HG03135 (cell line): ENCODE results near the gene RBMS3.
"Not testable (repeated sequence)": the region's sequence is repeated elsewhere in the genome, so short reads cannot be mapped to it uniquely, and the experiment has no call there.

Experiments used
- ATAC-seq: cut with Tn5 transposase; IDR thresholded peaks from one replicate; pipeline ENCODE4 v1.9.1; 2021; ENCODE audit warnings: mild to moderate bottlenecking, moderate library complexity; ENCODE audit not compliant: unreplicated experiment

RBMS3 gene

GRCh38 chr3:29515451-29515850, 234.6 kb downstream of the RBMS3 start:
- no peak for ATAC-seq

- no peak for ATAC-seq
These were observed 235.3 kb downstream of the RBMS3 start for GRCh38 chr3:29516164-29516563.

- no peak for ATAC-seq
These were observed 239.9 kb downstream of the RBMS3 start for GRCh38 chr3:29520764-29521163.

- ATAC-seq, result no peak
These were observed 240.4 kb downstream of the RBMS3 start for GRCh38 chr3:29521293-29521692.

GRCh38 chr3:29521751-29522150, 240.9 kb downstream of the RBMS3 start:
- no peak for ATAC-seq

- not testable (repeated sequence) for ATAC-seq
These were observed 243.6 kb downstream of the RBMS3 start for GRCh38 chr3:29524433-29524832.

GRCh38 chr3:29525254-29525881, 244.5 kb downstream of the RBMS3 start:
- no peak for ATAC-seq

- ATAC-seq, result no peak
These were observed 246.4 kb downstream of the RBMS3 start for GRCh38 chr3:29527246-29527645.

- no peak for ATAC-seq
These were observed 250.8 kb downstream of the RBMS3 start for GRCh38 chr3:29531644-29532043.

- ATAC-seq, result no peak
These were observed 251.6 kb downstream of the RBMS3 start for GRCh38 chr3:29532473-29532872.

GRCh38 chr3:29534006-29534405, 253.1 kb downstream of the RBMS3 start:
- no peak for ATAC-seq

- ATAC-seq, result no peak
These were observed 255.3 kb downstream of the RBMS3 start for GRCh38 chr3:29536016-29536758.

GRCh38 chr3:29537889-29538609, 257.2 kb downstream of the RBMS3 start:
- no peak for ATAC-seq

- ATAC-seq, result no peak
These were observed 257.7 kb downstream of the RBMS3 start for GRCh38 chr3:29538610-29538958.

GRCh38 chr3:29540544-29540943, 259.7 kb downstream of the RBMS3 start:
- ATAC-seq, result no peak

GRCh38 chr3:29544701-29545363, 264.0 kb downstream of the RBMS3 start:
- no peak for ATAC-seq

- no peak for ATAC-seq
These were observed 264.7 kb downstream of the RBMS3 start for GRCh38 chr3:29545615-29546014.

GRCh38 chr3:29552051-29552450, 271.2 kb downstream of the RBMS3 start:
- ATAC-seq, result no peak

GRCh38 chr3:29554566-29554965, 273.7 kb downstream of the RBMS3 start:
- ATAC-seq, result no peak

GRCh38 chr3:29555590-29555989, 274.7 kb downstream of the RBMS3 start:
- no peak for ATAC-seq

- ATAC-seq, result no peak
These were observed 276.3 kb downstream of the RBMS3 start for GRCh38 chr3:29557186-29557585.

- ATAC-seq, result no peak
These were observed 277.0 kb downstream of the RBMS3 start for GRCh38 chr3:29557825-29558224.
